GM23248 (cell line): Measurements from ENCODE around the gene LSP1.

Experiments used
- EZH2 ChIP-seq: fragments of 200-600 bp; sonication (generic); IDR thresholded peaks from 2 replicates; pipeline ENCODE4 v1.6.1; 2018; ENCODE audit warnings: antibody characterized with exemption, mild to moderate bottlenecking; ENCODE audit not compliant: insufficient read depth, poor library complexity, severe bottlenecking
- EZH2phosphoT487 ChIP-seq: fragments of 200-600 bp; sonication (generic); IDR thresholded peaks from 2 replicates; pipeline ENCODE4 v1.6.1; 2018; ENCODE audit warnings: antibody characterized with exemption, moderate library complexity, mild to moderate bottlenecking, low read depth; ENCODE audit not compliant: insufficient read depth

DNA sequence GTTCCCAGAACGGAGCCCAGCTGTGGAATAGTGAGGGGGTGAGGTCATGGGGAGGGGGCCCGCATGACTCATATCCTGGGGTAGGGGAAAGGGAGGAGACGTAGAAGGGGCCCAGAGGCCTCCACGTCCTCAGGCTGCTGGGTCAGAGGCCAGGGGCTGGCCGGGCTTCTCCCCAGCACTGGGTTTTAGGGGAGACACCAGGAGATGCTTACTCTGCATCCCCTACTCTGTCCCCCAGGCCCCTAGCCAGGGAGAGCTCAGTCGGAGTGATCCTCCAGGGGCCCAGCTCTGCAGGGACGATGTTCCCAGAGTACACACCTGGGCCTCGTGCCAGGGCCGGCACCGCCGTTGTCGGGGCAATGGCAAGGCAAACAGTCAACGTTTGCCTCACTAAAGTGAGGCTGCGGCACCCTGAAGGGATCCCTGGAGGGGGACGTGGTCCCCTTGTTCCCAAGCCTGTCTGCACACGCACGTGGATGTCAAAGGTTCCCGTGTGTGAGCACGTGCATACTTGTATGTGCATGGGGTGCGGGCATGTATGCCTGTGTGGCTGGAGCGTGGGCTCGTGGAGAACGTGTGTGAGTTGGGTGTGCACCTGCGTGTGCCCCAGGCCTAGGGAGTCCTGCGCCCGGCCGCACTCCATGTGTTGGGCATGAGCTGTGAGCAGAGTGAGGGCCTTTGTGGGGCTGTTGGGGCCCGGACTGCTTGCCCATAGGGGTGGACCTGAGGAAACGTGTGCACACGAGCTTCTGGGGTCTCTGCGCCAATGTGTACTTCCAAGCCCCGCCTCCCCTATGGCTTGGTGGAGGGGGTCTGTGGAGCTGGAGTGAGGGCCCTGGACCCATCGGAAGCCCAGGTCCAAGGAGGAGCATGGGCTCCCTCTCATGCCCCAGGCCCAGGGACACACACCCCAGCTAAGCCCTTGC, 24.6 kb downstream of the LSP1 start:
- TF ChIP-seq EZH2 (no peak), EZH2phosphoT487 (no peak)
